ENCODE measurements around the gene GYS1.

DNA sequence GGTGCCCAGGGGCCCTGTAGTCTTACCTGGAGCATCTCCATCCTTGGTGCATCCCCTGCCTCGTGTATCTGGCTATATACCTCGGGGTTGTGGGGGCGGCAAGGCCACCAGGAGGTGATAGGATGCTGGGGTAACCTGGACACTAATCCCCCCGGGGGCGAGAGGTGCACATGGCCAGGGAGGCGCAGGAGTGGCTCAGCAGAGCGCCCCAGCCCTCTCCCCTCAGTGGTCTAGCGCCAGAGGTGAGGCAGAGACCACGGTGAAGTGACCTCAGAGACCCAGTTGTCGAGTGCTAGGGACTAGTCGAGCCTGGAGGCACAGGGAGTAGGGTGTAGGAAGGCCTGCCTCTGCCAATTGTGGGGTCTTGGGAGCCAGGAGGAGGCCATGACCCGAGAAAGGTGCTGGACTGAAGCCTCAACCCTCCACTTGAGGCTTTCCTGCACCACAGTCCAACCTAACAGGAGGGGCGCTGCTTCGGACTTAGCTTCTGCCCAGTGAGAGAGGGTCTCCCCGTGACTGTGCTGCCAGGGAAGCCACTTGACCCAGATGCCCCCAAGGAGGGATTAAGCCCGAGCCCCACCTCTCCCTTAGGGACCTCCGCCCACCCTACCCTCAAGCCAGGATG, 24.0 kb upstream of the GYS1 start, which contains the start of gene LHB:
- TF ChIP-seq, protein P1, sequence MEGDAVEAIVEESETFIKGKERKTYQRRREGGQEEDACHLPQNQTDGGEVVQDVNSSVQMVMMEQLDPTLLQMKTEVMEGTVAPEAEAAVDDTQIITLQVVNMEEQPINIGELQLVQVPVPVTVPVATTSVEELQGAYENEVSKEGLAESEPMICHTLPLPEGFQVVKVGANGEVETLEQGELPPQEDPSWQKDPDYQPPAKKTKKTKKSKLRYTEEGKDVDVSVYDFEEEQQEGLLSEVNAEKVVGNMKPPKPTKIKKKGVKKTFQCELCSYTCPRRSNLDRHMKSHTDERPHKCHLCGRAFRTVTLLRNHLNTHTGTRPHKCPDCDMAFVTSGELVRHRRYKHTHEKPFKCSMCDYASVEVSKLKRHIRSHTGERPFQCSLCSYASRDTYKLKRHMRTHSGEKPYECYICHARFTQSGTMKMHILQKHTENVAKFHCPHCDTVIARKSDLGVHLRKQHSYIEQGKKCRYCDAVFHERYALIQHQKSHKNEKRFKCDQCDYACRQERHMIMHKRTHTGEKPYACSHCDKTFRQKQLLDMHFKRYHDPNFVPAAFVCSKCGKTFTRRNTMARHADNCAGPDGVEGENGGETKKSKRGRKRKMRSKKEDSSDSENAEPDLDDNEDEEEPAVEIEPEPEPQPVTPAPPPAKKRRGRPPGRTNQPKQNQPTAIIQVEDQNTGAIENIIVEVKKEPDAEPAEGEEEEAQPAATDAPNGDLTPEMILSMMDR (IDR thresholded peaks at IDR 0.05) = no peak
- no peak for TF ChIP-seq POLR2A (IDR thresholded peaks at IDR 0.05)
- TF ChIP-seq EP300 (IDR thresholded peaks at IDR 0.05) = no peak

Measured in tibial nerve (tissue), 4 donors.